Calu3 (cell line): ENCODE results near the gene CGGBP1. TPM values are rescaled to one million over a fixed set of nuclear protein-coding genes. Genes with fewer than 3 reads are reported as not detected.

ENCODE experiments used
- BruUV-seq: library from RNA; stranded (reverse); fragments of 400-500 nt; replicated peaks from 2 replicates; lab custom pipeline; 2021; lab: Mats Ljungman, UMichigan
- CTCF ChIA-PET: fragments of 300-600 bp; sonication (Branson Sonifier 250); formaldehyde crosslinking; loops from one replicate; lab custom pipeline; 2022; ENCODE audit warnings: antibody characterized with exemption; lab: Charles Lee
- DNase-seq: peaks from one replicate; pipeline ENCODE4 v3.0.0; 2022
- H3K27ac Mint-ChIP-seq: one replicate; pipeline ENCODE4 v1.8.0; 2022; ENCODE audit warnings: mixed read lengths; ENCODE audit not compliant: unreplicated experiment
- H3K27me3 Mint-ChIP-seq: one replicate; pipeline ENCODE4 v1.8.0; 2022; ENCODE audit warnings: mixed read lengths; ENCODE audit not compliant: unreplicated experiment
- H3K36me3 Mint-ChIP-seq: one replicate; pipeline ENCODE4 v1.8.0; 2022; ENCODE audit warnings: mild to moderate bottlenecking, moderate library complexity, mixed read lengths; ENCODE audit not compliant: insufficient read depth, unreplicated experiment
- H3K4me1 Mint-ChIP-seq: one replicate; pipeline ENCODE4 v1.8.0; 2022; ENCODE audit warnings: mild to moderate bottlenecking, low read depth, mixed read lengths; ENCODE audit not compliant: unreplicated experiment
- H3K4me3 Mint-ChIP-seq: one replicate; pipeline ENCODE4 v1.8.0; 2022; ENCODE audit warnings: mild to moderate bottlenecking, low read depth, moderate library complexity, mixed read lengths; ENCODE audit not compliant: unreplicated experiment
- H3K9me3 Mint-ChIP-seq: one replicate; pipeline ENCODE4 v1.8.0; 2022; ENCODE audit warnings: low read depth, mixed read lengths; ENCODE audit not compliant: unreplicated experiment
- intact Hi-C: fragments of 100-400 bp; cut with micrococcal nuclease; formaldehyde crosslinking; loops from one replicate; pipeline ENCODE4 v1.10.0; 2022; ENCODE audit not compliant: unreplicated experiment
- total RNA-seq: library from RNA; stranded (reverse); gene quantifications from 2 replicates; pipeline ENCODE4 v1.2.3, GENCODE V29; 2022
- TF ChIP-seq, protein P1 (sequence below): fragments of 200-600 bp; IDR thresholded peaks from one replicate; pipeline ENCODE4 v1.8.0; 2022; ENCODE audit warnings: antibody characterized with exemption; ENCODE audit not compliant: unreplicated experiment

The CGGBP1 gene
- total RNA-seq, 1 experiment from 2014 or later, result 76.9 TPM

DNA sequence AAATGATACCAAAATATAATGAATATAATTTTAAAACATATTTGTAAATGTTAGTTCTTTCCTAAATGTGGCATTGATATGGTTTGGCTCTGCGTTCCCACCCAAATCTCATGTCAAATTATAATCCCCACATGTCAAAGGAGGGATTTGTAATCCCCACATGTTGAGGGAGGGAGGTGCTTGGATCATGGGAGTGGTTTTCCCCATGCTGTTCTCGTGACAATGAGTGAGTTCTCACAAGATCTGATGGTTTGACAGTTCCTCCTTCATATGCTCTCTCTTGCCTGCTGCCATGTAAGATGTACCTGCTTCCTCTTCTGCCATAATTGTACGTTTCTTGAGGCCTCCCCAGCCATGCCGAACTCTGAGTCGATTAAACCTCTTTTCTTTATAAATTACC lies 12.0 kb downstream of the CGGBP1 start:
- no peak for DNase-seq
- Mint-ChIP-seq H3K4me1 (peaks cover 19% of the 10 kb centered on the region), H3K27me3 (no peaks in the 10 kb centered on the region), H3K36me3 (no peaks in the 10 kb centered on the region), H3K9me3 (no peaks in the 10 kb centered on the region), H3K4me3 (no peak overlapping the region), H3K27ac (peak overlapping the region; percentile 63)
- no TSS peak for BruUV-seq
- CTCF ChIA-PET, result no interaction called here
- TF ChIP-seq, protein P1, sequence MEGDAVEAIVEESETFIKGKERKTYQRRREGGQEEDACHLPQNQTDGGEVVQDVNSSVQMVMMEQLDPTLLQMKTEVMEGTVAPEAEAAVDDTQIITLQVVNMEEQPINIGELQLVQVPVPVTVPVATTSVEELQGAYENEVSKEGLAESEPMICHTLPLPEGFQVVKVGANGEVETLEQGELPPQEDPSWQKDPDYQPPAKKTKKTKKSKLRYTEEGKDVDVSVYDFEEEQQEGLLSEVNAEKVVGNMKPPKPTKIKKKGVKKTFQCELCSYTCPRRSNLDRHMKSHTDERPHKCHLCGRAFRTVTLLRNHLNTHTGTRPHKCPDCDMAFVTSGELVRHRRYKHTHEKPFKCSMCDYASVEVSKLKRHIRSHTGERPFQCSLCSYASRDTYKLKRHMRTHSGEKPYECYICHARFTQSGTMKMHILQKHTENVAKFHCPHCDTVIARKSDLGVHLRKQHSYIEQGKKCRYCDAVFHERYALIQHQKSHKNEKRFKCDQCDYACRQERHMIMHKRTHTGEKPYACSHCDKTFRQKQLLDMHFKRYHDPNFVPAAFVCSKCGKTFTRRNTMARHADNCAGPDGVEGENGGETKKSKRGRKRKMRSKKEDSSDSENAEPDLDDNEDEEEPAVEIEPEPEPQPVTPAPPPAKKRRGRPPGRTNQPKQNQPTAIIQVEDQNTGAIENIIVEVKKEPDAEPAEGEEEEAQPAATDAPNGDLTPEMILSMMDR, result no peak
- intact Hi-C loops, result no loop called here

DNA sequence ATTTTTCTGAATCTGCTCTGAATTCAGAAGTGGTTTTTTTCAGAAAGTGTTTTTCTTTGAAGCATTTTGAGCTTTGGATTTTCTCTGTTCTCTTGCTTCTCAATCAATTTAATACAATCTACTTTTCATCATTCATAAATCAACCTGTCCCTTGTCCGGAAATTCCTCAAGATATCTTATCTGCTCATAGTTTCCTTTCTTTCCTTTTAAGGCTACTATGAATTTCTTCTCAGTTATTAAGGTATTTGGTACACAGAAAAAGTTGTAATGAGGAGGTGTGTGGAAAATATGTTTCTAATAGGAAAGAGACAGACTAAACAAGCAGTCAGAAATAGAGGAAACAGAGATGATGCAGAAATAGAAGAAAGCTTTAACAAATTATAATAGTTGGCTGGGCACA lies 14.4 kb downstream of the CGGBP1 start:
- CTCF ChIA-PET, result interaction anchor here (0.6 kb wide), 1 partner anchor 45 kb away, joined by 3 read pairs; no protein-coding TSS in a partner anchor
- Mint-ChIP-seq H3K36me3 (no peaks in the 10 kb centered on the region), H3K4me1 (peaks cover 19% of the 10 kb centered on the region), H3K27me3 (no peaks in the 10 kb centered on the region), H3K4me3 (no peak overlapping the region), H3K9me3 (no peaks in the 10 kb centered on the region), H3K27ac (peak overlapping the region; percentile 18)
- intact Hi-C loops, result no loop called here
- no TSS peak for BruUV-seq
- no peak for DNase-seq
- TF ChIP-seq, protein P1, result no peak

DNA sequence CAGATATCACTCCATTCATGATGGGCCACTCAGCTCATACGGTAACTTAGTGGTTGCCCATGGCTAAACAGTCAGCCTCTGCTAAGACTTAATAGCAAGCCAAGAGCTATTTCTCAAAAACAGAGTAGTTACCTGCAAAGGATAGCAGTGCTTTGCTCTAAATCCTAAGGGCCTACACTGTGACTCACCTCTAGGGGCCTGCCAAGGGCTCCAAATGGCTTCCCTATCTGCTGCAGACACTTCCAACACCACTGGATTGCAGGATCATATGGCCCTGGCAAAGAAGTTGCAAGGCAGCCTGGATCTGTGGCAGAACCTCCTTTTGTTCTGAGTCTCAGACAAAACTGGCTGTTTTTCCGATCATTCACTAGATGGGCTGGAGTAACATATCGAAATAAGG lies 17.8 kb downstream of the CGGBP1 start:
- H3K36me3 Mint-ChIP-seq, result no peaks in the 10 kb centered on the region
- no peaks in the 10 kb centered on the region for H3K9me3 Mint-ChIP-seq
- CTCF ChIA-PET, result interaction anchor here (0.9 kb wide), 1 partner anchor 103 kb away, joined by 3 read pairs; no protein-coding TSS in a partner anchor
- intact Hi-C loops, result no loop called here
- H3K4me3 Mint-ChIP-seq, result no peak overlapping the region
- no TSS peak for BruUV-seq
- H3K27me3 Mint-ChIP-seq, result no peaks in the 10 kb centered on the region
- DNase-seq, result no peak
- H3K4me1 Mint-ChIP-seq, result peaks cover 12% of the 10 kb centered on the region
- H3K27ac Mint-ChIP-seq, result no peak overlapping the region
- TF ChIP-seq, protein P1, result no peak

DNA sequence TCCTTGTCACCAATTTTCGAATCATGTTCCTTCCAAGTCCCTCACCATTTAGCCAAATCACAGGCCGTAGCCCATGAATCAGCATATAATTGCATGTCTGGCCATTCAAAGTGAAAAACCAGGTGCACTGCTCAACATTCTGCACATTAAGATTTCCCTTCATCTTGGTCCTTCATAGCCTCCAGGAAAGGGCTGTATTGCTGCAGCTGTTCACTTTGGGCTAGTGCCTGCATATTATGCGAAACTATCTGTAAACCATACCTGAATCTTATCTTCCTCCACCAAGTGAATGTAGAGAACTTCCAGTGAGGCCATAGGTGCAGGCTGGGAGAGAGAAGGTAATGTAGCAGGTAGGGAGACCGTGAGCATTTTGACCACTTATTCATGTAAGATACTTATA lies 18.3 kb downstream of the CGGBP1 start:
- DNase-seq, result no peak
- no peaks in the 10 kb centered on the region for H3K9me3 Mint-ChIP-seq
- peaks cover 11% of the 10 kb centered on the region for H3K4me1 Mint-ChIP-seq
- TF ChIP-seq, protein P1, result no peak
- no peak overlapping the region for H3K27ac Mint-ChIP-seq
- no TSS peak for BruUV-seq
- no peak overlapping the region for H3K4me3 Mint-ChIP-seq
- no peaks in the 10 kb centered on the region for H3K36me3 Mint-ChIP-seq
- H3K27me3 Mint-ChIP-seq, result no peaks in the 10 kb centered on the region
- intact Hi-C loops, result no loop called here
- CTCF ChIA-PET, result interaction anchor here (0.9 kb wide), 1 partner anchor 103 kb away, joined by 3 read pairs; no protein-coding TSS in a partner anchor
